Superior temporal gyrus (tissue), 1 donor: Measurements from ENCODE around the gene CCDC43.
"Not testable (repeated sequence)": the region's sequence is repeated elsewhere in the genome, so short reads cannot be mapped to it uniquely, and the experiment has no call there.

Experiments
- DNase-seq: peaks from one replicate; pipeline ENCODE4 v3.0.0-alpha.2; 2016; ENCODE audit errors: extremely low spot score

Gene CCDC43, protein sequence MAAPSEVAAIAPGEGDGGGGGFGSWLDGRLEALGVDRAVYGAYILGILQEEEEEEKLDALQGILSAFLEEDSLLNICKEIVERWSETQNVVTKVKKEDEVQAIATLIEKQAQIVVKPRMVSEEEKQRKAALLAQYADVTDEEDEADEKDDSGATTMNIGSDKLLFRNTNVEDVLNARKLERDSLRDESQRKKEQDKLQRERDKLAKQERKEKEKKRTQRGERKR

DNA sequence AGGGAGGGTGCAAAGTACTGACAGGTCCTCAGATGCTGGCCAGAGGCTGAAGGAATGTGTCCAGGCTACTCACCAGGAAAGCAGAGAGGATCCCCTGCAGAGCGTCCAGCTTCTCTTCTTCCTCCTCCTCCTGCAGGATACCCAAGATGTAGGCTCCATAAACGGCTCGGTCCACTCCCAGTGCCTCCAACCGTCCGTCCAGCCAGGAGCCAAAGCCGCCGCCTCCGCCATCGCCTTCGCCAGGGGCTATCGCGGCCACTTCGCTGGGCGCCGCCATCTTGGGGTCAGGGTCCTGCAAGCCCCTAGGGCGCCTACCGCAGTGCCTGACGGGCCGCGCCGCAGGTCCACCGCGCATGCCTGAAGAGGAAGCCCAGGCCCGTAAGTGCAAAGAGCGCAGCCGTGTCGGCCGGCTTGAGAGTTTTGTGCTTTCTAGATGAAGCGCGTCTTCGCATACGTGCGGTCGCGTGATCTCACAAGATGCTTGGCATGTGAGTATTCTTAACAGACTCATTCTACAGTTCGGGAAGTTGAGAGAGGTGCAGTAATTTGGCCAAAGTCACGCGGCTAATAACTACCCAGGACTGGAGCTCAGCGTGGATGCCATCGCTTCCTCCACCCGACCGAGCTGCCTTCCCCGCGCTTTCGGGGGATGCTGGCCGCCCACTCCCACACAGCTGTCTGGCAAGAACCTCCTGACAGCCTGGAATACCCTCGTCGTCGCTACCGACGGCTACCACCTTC, at the start of gene CCDC43:
Gene CCDC43 (minus strand): TSS at position 300 of the 741 bp plus-strand sequence. CDS start 23 bp downstream, at position 277.
- DNase-seq, result peak; percentile 90

DNA sequence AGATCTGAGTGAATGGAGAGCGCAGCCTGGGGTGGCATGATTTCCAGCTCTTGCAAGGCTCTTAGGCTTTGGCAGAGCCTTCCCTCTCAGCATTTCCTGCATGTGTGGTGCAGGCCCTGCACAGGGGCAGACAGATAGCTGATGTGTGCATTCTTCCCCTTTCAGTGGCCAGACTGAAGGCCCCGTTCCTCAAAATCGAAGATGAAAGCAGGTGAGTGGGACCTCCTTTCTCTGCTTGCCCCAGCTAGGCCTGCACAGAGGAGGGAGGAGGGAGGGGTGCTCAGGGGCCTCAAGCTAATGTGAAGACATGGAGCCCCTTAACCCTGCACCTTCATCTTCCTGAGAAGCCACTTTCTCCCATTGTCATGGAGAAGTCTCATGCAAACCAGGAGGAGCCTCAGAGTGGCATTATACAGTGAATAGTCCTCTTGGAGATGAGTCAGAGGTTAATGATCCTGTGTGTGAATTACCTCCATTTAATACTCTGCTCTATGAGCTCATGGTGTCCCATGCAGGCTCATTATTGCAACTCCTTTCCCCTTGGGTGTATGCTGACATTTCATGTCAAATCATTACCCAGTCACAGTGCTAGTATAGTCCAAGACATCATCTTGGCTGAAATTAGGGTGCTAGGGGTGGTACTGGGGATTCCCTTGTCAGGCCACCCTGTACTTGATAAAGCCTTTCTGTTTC, 48.8 kb upstream of the CCDC43 start:
- DNase-seq, result no peak

DNA sequence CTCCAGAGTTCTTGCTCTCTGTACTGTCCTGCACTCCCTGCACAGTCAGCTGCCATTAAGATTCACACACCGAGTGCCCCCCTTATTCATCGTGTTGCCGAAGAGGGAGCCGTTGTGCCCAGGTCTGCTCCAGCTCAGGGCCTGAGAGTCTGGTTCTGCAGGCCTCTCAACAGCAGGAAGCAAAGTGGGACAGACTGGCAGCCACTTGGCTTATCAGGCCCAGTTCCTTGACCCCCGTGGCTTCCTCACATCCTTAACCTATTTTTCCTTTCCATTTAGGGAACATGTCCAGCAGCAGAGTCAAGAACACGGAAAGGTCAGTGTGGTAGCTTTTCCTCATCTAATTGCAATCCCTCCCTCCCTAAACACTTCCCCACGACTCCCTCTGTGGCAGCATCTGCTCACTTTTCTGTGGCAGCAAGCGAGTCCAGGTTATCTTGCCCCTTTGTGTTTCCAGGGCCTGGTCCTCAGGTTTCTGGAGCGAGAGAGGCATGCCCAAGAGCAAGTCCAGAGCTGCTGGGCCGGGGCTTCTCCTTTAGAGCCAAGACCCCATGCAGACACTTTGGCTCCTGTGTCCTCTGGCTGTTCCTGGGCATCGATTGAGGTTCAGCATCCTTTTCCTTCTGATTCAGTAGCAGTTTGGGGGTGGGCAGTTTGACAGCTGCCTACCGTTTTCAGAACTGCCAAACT, 47.1 kb upstream of the CCDC43 start:
- DNase-seq, result no peak

DNA sequence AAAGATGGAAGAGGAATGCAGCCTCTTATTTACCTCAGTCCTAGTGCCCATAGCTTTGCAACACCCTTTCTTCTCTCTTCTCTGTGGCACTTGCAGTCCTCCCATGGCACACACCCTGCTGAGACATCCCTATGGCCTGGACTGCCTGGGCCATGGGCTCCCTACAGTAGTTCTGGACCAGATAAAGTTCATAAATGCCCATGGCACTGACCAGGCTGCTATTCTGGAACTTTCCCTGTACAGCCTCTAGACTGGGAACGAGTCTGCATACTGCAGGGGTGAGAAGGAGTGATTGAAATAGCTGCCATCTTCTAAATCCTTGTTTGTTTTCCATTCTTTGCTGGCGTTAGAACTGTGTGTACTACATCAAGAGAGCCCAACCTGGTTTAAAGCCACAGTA, 44.7 kb upstream of the CCDC43 start:
- DNase-seq, result no peak

DNA sequence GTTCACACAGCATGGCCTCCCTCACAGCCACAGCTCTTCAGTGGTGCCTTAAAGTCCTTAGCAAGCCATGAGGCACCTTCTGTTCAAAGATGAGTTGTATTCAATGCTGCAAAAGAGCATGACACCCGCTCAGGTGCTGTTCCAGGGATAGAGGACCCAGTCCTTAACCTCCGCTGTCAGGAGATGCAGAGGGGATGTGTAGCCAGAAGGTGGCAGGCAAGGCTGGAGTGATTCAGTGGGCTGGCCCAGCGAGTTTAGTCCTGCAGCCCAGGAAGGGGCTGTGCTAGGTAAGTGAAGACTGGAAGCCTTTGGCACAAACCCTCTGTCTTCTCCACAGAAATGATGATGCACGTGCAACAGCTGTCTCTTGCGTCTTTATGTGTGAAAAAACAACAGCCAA, 44.2 kb upstream of the CCDC43 start:
- DNase-seq, result no peak

DNA sequence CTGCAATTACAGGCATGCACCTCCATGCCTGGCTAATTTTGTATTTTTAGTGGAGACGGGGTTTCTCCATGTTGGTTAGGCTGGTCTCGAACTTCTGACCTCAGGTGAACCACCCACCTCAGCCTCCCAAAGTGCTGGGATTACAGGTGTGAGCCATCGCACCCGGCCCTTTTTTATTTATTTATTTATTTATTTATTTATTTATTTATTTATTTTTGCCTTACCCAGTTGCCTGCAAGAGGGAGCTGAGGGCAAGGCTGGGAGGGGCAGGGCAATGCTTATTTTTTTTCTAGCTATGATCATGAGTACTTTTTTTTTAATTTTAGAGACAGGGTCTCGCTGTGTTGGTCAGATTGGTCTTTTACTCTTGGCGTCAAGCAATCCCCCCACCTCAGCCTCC, 36.5 kb upstream of the CCDC43 start:
- DNase-seq, result not testable (repeated sequence)

DNA sequence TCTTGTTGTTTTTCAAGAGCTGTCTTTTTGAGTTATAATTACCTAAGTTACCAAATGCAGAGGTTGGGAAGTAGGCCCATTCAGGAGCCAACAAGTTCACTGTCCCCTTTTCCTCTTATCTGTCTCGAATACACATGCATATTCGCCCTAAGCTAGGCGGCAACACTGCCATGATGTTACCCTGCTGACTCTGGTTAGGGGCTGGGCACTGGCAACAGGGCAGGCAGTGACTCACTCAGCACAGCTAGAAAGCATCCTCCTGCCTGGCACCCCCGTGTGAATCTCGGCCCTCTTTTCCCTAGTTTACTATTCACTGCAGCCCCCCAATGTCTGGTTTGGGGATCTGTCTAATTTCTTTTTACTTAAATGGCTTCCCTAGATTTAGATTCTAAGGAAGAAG, 32.7 kb upstream of the CCDC43 start:
- DNase-seq, result no peak

DNA sequence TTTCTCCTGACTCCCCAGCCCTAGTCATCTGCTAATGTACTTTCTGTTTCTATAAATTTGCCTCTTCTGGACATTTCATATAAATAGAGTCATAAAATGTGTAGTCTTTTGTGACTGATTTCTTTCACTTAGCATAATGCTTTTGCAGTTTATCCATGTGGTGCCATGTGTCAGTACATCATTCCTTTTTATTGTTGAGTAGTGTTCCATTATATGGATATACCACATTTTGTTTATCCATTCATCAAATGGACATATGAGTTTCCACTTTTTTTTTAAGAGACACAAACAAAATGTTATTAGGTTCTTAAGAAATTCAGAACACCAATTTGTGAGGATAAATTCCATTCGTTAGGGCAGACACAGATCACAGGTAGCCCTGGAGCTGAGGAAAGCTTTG, 29.9 kb upstream of the CCDC43 start:
- DNase-seq, result no peak

DNA sequence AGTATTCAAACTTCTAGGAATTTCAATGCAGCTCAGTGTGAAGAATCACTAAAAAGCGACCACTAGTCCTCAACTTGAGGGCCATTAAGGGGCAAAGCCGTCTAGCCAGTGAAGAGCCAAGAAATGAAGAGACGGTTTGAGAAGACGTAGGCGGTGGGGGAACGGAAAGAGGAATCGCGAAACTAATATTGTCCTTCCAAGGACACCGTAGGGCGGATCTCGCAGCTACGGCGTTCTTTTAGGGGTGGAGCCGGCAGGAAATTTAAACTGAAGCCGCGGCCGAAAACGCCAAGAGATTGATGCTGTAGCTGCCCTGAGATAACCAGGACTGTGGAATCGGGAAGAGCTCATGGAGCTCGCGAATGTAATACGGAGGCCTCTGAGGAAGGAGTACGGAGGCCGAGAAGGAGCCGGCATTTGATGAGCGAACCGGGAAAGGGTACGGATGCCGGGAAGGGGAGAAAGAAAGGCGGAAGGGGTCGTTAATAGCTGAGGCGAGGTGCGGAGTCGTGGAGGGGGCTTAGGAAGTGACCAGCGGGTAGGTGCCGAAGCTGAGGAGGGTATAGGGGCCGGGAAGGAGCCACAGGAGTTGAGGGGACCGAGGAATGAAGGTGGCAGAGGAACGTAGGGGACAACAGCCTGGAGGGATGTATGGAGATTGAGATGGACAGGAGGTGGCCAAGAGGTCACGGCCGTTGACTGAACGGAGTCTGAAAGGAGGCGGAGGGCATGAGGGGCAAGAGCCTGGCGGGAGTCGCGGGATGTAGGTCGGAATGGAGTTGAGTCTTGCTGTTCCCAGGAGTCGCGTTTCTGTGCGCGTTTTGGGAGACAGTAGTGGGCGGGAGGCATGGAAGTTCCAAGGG, 19.1 kb upstream of the CCDC43 start, which contains the start of gene DBF4B:
Gene DBF4B (plus strand): TSS at position 265 of the 863 bp plus-strand sequence. CDS start 156 bp downstream, at position 421.
- DNase-seq, result peak; percentile 96

DNA sequence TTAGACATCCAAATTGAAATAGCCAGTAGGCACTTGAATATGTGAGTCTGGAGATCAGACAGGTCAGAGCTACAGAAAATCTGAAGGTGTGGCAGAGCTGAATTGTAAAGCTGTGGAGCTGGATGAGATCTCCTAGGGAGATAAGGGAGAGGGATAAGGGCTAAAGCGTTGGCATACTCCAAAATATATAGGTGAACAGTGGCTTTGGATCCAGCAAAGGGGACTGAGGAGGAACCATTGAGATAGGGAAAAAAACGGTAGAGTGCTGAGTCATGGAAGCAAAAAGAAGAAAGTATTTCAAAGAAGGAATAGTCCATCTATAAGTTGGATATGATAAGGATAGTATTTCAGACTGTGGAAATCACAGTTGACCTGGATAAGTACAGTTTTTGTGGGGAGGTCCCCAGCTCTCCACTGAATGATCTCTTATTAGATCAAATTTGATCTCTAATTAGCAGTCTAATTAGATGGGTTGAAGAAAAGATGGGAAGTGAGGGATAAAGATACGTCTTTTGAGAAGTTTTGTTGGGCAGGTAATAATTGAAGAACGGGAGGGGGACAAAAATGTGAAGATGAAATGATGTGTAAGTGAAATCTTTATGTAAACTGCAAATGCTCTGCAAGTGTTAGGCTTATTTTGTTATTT, 18.3 kb upstream of the CCDC43 start:
- DNase-seq, result no peak

DNA sequence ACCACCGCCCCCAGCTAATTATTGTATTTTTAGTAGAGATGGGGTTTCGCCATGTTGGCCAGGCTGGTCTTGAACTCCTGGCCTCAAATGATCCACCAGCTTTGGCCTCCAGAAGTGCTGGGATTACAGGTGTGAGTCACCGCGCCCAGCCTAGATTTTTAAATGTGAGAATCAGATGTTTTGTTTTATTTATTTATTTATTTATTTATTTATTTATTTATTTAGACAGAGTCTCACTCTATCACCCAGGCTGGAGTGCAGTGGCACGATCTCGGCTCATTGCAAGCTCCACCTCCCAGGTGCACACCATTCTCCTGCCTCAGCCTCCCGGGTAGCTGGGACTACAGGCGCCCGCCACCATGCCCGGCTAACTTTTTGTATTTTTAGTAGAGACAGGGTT, 10.7 kb upstream of the CCDC43 start:
- DNase-seq, result not testable (repeated sequence)

DNA sequence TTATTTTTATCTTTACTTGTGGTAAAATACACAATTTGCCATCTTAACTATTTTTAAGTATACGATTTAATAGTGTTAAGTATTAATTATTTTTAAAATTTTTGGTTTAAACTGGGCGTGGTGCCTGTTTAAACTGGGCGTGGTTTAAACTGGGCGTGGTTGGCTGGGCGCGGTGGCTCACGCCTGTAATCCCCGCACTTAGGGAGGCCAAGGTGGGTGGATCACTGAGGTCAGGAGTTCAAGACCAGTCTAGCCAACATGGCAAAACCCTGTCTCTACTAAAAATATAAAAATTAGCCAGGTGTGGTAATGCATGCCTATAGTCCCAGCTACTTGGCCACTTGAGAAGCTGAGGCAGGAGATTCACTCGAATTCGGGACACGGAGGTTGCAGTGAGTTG, 4.0 kb upstream of the CCDC43 start:
- DNase-seq, result no peak

DNA sequence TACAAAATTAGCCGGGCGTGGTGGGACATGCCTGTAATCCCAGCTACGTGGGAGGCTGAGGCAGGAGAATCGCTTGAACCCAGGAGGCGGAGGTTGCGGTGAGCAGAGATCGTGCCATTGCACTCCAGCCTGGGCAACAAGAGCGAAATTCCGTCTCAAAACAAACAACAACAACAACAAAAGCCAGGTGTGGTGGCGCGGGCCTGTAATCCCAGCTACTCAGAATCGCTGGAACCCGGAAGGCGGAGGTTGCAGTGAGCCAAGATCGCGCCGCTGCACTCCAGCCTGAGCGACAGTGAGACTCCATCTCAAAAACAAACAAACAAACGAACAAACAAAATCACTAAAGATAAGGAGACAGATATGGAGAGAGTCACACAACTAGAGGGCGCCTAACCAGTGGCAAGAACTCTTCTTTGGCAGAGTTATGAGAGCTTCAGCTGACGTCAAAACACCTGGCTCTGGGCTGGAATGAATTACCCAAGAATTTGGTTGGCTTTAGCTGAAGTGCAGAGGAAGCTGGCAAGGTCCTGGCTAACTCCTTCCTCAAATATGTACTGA, 1.2 kb upstream of the CCDC43 start:
- not testable (repeated sequence) for DNase-seq

DNA sequence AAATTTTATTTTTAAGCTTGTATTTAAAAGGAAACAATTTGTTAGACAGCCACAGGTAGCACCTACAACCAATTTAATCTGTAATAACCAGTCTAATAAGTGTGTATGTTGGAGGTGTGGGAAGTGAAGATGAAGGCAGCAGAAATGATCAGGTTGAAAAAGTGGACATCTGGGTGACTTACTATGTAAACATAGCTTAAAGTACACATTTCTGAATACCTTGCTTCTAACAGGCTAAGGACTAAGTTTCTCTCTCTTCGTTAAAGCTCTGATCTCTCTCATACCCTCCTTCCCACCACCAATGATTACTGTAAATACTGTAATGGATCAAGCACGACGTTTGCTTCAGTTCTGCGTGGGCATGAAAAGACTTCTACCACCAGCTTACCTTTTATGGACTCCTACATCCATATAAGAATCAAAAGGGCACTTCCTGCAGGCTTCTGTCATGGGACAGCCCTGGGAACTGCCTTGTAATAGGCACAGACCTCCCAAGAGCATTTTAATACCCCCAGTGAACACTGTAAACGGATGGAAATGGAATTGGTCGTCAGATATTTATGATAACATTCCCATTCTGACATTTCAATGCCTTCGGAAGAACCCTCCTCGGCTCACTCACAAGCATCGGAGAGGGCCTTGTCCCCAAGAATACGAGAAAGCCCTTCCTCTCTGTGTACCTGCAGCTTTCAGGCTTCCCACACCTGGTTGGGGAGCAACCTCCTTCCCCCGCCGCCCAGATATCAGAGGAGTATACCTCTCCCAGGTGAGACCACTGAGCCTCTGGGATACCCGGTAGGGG, 700 bp downstream of the CCDC43 start:
- DNase-seq, result no peak

DNA sequence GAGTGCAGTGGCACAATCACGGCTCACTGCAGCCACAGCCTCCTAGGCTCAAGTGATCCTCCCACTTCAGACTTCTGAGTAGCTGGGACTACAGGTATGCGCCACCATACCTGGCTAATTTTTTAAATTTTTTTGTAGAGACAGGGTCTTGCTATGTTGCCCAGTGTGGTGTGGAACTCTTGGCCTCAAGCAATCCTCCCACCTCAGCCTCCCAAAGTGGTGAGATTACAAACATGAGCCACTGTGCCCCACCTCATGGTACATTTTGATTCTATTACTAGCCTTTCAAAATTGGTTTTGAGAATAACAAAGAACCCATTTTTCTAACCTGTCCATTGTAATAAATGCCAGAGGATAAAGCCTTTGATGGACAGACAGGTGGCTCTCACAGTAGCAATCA, 1.4 kb downstream of the CCDC43 start:
- no peak for DNase-seq

DNA sequence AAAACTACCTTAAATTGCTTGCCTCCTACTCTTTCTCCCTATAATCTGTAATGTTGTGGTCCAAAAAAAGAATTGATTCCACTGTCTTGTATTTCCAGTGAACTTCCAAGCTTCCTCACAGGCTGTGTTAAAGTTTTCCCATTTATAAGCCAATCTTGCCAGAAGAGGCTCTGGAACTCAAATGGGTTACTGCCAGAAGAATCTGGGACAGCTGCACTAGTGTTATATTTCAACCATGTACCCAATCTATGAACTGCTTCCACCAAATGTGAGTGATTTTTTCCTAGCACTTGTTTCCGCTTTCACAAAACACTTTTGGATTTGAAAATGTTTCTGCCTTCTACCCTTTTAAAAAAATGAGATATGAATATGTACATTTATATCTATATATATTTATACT, 1.8 kb downstream of the CCDC43 start:
- peak; percentile 18 for DNase-seq

DNA sequence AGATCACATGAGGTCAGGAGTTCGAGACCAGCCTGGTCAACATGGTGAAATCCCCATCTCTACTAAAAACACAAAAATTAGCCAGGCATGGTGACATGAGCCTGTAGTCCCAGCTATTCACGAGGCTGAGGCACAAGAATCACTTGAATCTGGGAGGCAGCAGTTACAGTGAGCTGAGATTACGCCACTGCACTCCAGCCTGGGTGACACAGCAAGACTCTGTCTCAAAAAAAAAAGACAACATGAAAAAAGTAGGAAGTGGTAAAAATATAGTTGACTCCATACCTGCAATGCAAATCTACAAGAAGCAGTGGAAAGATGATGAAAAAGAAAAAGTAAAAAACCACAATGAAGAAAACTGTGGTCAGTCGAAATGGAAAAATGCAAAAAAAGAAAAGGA, 6.3 kb downstream of the CCDC43 start:
- not testable (repeated sequence) for DNase-seq

DNA sequence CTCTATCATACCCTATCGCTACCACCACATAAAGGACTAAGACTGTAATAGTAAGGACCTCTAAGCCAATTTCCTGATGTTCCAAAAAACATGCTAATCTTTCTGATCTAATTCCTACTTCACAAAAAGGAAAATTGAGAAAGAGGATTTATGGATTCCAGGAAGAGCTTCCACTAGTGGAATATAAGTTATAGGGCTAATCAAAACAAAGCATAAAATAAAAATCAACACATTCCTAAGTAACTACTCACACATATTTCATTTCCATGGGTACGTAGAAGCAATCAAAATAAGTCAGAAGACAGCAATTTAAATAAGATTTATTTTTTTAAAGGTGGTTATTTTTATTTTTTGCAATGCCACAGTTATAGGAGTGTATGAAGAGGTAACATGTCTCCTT, 12.4 kb downstream of the CCDC43 start:
- no peak for DNase-seq

DNA sequence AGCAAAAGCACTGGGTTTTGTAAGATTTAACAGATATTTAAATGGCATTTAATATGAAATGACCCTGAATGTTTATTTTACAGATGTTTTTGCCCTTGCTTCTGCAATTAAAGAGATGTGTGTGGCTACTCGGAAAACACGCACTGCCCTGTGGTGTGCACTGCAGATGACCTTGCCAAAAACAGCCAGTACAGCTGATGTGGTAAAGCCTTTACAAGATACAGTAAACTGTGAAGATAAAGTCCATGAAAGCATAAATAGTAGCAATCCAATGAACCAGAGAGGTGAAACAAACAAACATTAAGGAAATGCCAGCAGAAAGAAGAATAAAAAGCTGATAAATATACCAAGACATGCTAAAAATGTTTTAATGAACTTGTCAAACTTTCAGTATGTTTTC, 15.7 kb downstream of the CCDC43 start:
- DNase-seq, result no peak
